ENCODE results near the gene BATF2. TPM values are rescaled to one million over a fixed set of nuclear protein-coding genes. Genes with fewer than 3 reads are reported as not detected.
"Not testable (repeated sequence)": the region's sequence is repeated elsewhere in the genome, so short reads cannot be mapped to it uniquely, and the experiment has no call there.

The BATF2 gene
- total RNA-seq, 1 donor from 2014 or later: not detected

- DNase-seq (ENCODE audit: low spot score): no peak
- Mint-ChIP-seq H3K9me3 (ENCODE audit: unreplicated experiment) (no peaks in the 10 kb centered on the region), H3K27ac (ENCODE audit: unreplicated experiment) (no peak overlapping the region), H3K4me3 (ENCODE audit: unreplicated experiment) (no peak overlapping the region), H3K27me3 (ENCODE audit: unreplicated experiment) (peaks cover 4% of the 10 kb centered on the region), H3K36me3 (ENCODE audit: low read depth, unreplicated experiment) (no peaks in the 10 kb centered on the region), H3K4me1 (ENCODE audit: unreplicated experiment) (peaks cover 22% of the 10 kb centered on the region)
- TF ChIP-seq CTCF (IDR thresholded peaks at IDR 0.05; ENCODE audit: unreplicated experiment): no peak
Observed at GRCh38 chr11:64989416-64989815, 7.4 kb downstream of the BATF2 start.

GRCh38 chr11:64987998-64988854 is 8.5 kb downstream of the BATF2 start:
- H3K27ac Mint-ChIP-seq (ENCODE audit: unreplicated experiment): no peak overlapping the region
- no peak for DNase-seq (ENCODE audit: low spot score)
- no peak overlapping the region for H3K4me3 Mint-ChIP-seq (ENCODE audit: unreplicated experiment)
- peaks cover 22% of the 10 kb centered on the region for H3K4me1 Mint-ChIP-seq (ENCODE audit: unreplicated experiment)
- no peaks in the 10 kb centered on the region for H3K9me3 Mint-ChIP-seq (ENCODE audit: unreplicated experiment)
- peaks cover 2% of the 10 kb centered on the region for H3K27me3 Mint-ChIP-seq (ENCODE audit: unreplicated experiment)
- no peak for TF ChIP-seq CTCF (IDR thresholded peaks at IDR 0.05; ENCODE audit: unreplicated experiment)
- H3K36me3 Mint-ChIP-seq (ENCODE audit: low read depth, unreplicated experiment): no peaks in the 10 kb centered on the region

GRCh38 chr11:64983339-64983738 is 13.4 kb downstream of the BATF2 start:
- DNase-seq (ENCODE audit: low spot score); H3K4me3 Mint-ChIP-seq (ENCODE audit: unreplicated experiment); H3K4me1 Mint-ChIP-seq (ENCODE audit: unreplicated experiment); H3K36me3 Mint-ChIP-seq (ENCODE audit: low read depth, unreplicated experiment); H3K9me3 Mint-ChIP-seq (ENCODE audit: unreplicated experiment); H3K27me3 Mint-ChIP-seq (ENCODE audit: unreplicated experiment); H3K27ac Mint-ChIP-seq (ENCODE audit: unreplicated experiment): not testable (repeated sequence)

GRCh38 chr11:64976651-64977050 is 20.1 kb downstream of the BATF2 start:
- TF ChIP-seq CTCF (IDR thresholded peaks at IDR 0.05; ENCODE audit: unreplicated experiment): no peak
- Mint-ChIP-seq H3K4me3 (ENCODE audit: unreplicated experiment) (no peak overlapping the region), H3K4me1 (ENCODE audit: unreplicated experiment) (no peaks in the 10 kb centered on the region), H3K27ac (ENCODE audit: unreplicated experiment) (no peak overlapping the region), H3K27me3 (ENCODE audit: unreplicated experiment) (no peaks in the 10 kb centered on the region), H3K9me3 (ENCODE audit: unreplicated experiment) (no peaks in the 10 kb centered on the region), H3K36me3 (ENCODE audit: low read depth, unreplicated experiment) (no peaks in the 10 kb centered on the region)
- no peak for DNase-seq (ENCODE audit: low spot score)

- no peaks in the 10 kb centered on the region for H3K9me3 Mint-ChIP-seq (ENCODE audit: unreplicated experiment)
- no peaks in the 10 kb centered on the region for H3K27me3 Mint-ChIP-seq (ENCODE audit: unreplicated experiment)
- H3K27ac Mint-ChIP-seq (ENCODE audit: unreplicated experiment): no peak overlapping the region
- no peak for DNase-seq (ENCODE audit: low spot score)
- TF ChIP-seq CTCF (IDR thresholded peaks at IDR 0.05; ENCODE audit: unreplicated experiment): no peak
- H3K36me3 Mint-ChIP-seq (ENCODE audit: low read depth, unreplicated experiment): no peaks in the 10 kb centered on the region
- H3K4me3 Mint-ChIP-seq (ENCODE audit: unreplicated experiment): no peak overlapping the region
- H3K4me1 Mint-ChIP-seq (ENCODE audit: unreplicated experiment): no peaks in the 10 kb centered on the region
Observed at GRCh38 chr11:64974124-64974523, 22.6 kb downstream of the BATF2 start.
